ENCODE results near the gene KCNQ4. TPM values are rescaled to one million over a fixed set of nuclear protein-coding genes. Genes with fewer than 3 reads are reported as not detected.
A peak's percentile ranks its signal among the peaks of the same experiment; 100 is the strongest.

Gene KCNQ4
- total RNA-seq, 2 donors from 2014 or later: 0.45 to 1.5 TPM

- Mint-ChIP-seq H3K4me1 (peaks cover 34% of the 10 kb centered on the region), H3K36me3 (ENCODE audit: low read depth) (peaks cover 96% of the 10 kb centered on the region), H3K27me3 (no peaks in the 10 kb centered on the region), H3K4me3 (peak overlapping the region; percentile 76), H3K9me3 (no peaks in the 10 kb centered on the region), H3K27ac (peak overlapping the region; percentile 92)
- ATAC-seq (replicated peaks): peak; percentile 88
These were observed 19.6 kb upstream of the KCNQ4 start for GRCh38 chr1:40763742-40764532.

- no peaks in the 10 kb centered on the region for H3K27me3 Mint-ChIP-seq
- peaks cover 96% of the 10 kb centered on the region for H3K36me3 Mint-ChIP-seq (ENCODE audit: low read depth)
- peak overlapping the region; percentile 92 for H3K27ac Mint-ChIP-seq
- no peaks in the 10 kb centered on the region for H3K9me3 Mint-ChIP-seq
- peaks cover 31% of the 10 kb centered on the region for H3K4me1 Mint-ChIP-seq
- no peak for ATAC-seq (replicated peaks)
- peak overlapping the region; percentile 76 for H3K4me3 Mint-ChIP-seq
These were observed 18.6 kb upstream of the KCNQ4 start for GRCh38 chr1:40764981-40765380.

GRCh38 chr1:40766017-40766416 lies 17.6 kb upstream of the KCNQ4 start:
- Mint-ChIP-seq H3K36me3 (ENCODE audit: low read depth) (peaks cover 98% of the 10 kb centered on the region), H3K27ac (peak overlapping the region; percentile 25), H3K9me3 (no peaks in the 10 kb centered on the region), H3K4me1 (peaks cover 31% of the 10 kb centered on the region), H3K4me3 (no peak overlapping the region), H3K27me3 (no peaks in the 10 kb centered on the region)
- no peak for ATAC-seq (replicated peaks)

- H3K36me3 Mint-ChIP-seq (ENCODE audit: low read depth): peaks cover 98% of the 10 kb centered on the region
- H3K4me1 Mint-ChIP-seq: peaks cover 27% of the 10 kb centered on the region
- H3K4me3 Mint-ChIP-seq: no peak overlapping the region
- peak overlapping the region; percentile 25 for H3K27ac Mint-ChIP-seq
- no peaks in the 10 kb centered on the region for H3K9me3 Mint-ChIP-seq
- no peak for ATAC-seq (replicated peaks)
- no peaks in the 10 kb centered on the region for H3K27me3 Mint-ChIP-seq
These were observed 17.0 kb upstream of the KCNQ4 start for GRCh38 chr1:40766560-40766959.

GRCh38 chr1:40768146-40768990 lies 15.2 kb upstream of the KCNQ4 start:
- Mint-ChIP-seq H3K27me3 (no peaks in the 10 kb centered on the region), H3K36me3 (ENCODE audit: low read depth) (peaks cover 89% of the 10 kb centered on the region), H3K4me1 (peaks cover 17% of the 10 kb centered on the region), H3K27ac (peak overlapping the region; percentile 79), H3K4me3 (no peak overlapping the region), H3K9me3 (no peaks in the 10 kb centered on the region)
- no peak for ATAC-seq (replicated peaks)

- ATAC-seq (replicated peaks): no peak
- Mint-ChIP-seq H3K9me3 (no peaks in the 10 kb centered on the region), H3K4me1 (peaks cover 12% of the 10 kb centered on the region), H3K27ac (peak overlapping the region; percentile 79), H3K4me3 (no peak overlapping the region), H3K36me3 (ENCODE audit: low read depth) (peaks cover 74% of the 10 kb centered on the region), H3K27me3 (no peaks in the 10 kb centered on the region)
These were observed 13.8 kb upstream of the KCNQ4 start for GRCh38 chr1:40769815-40770214.

- H3K4me1 Mint-ChIP-seq: peaks cover 9% of the 10 kb centered on the region
- H3K27me3 Mint-ChIP-seq: no peaks in the 10 kb centered on the region
- H3K27ac Mint-ChIP-seq: peak overlapping the region; percentile 79
- ATAC-seq (replicated peaks): no peak
- H3K9me3 Mint-ChIP-seq: no peaks in the 10 kb centered on the region
- no peak overlapping the region for H3K4me3 Mint-ChIP-seq
- peaks cover 68% of the 10 kb centered on the region for H3K36me3 Mint-ChIP-seq (ENCODE audit: low read depth)
These were observed 13.1 kb upstream of the KCNQ4 start for GRCh38 chr1:40770296-40771070.

- Mint-ChIP-seq H3K9me3 (no peaks in the 10 kb centered on the region), H3K4me1 (peaks cover 9% of the 10 kb centered on the region), H3K36me3 (ENCODE audit: low read depth) (peaks cover 65% of the 10 kb centered on the region), H3K27ac (peak overlapping the region; percentile 58), H3K4me3 (no peak overlapping the region), H3K27me3 (no peaks in the 10 kb centered on the region)
- no peak for ATAC-seq (replicated peaks)
These were observed 11.2 kb upstream of the KCNQ4 start for GRCh38 chr1:40772146-40772955.

GRCh38 chr1:40773748-40774265 lies 9.8 kb upstream of the KCNQ4 start:
- Mint-ChIP-seq H3K4me3 (no peak overlapping the region), H3K9me3 (no peaks in the 10 kb centered on the region), H3K4me1 (peaks cover 13% of the 10 kb centered on the region), H3K27ac (peak overlapping the region; percentile 58), H3K36me3 (ENCODE audit: low read depth) (peaks cover 56% of the 10 kb centered on the region), H3K27me3 (no peaks in the 10 kb centered on the region)
- peak; percentile 37 for ATAC-seq (replicated peaks)

GRCh38 chr1:40774266-40774998 lies 9.2 kb upstream of the KCNQ4 start:
- Mint-ChIP-seq H3K36me3 (ENCODE audit: low read depth) (peaks cover 50% of the 10 kb centered on the region), H3K4me1 (peaks cover 13% of the 10 kb centered on the region), H3K27me3 (no peaks in the 10 kb centered on the region), H3K9me3 (no peaks in the 10 kb centered on the region), H3K4me3 (no peak overlapping the region), H3K27ac (peak overlapping the region; percentile 58)
- peak; percentile 79 for ATAC-seq (replicated peaks)

- Mint-ChIP-seq H3K4me1 (peaks cover 13% of the 10 kb centered on the region), H3K27me3 (peaks cover under 1% of the 10 kb centered on the region), H3K9me3 (no peaks in the 10 kb centered on the region), H3K4me3 (no peak overlapping the region), H3K36me3 (ENCODE audit: low read depth) (peaks cover 30% of the 10 kb centered on the region), H3K27ac (peak overlapping the region; percentile 28)
- no peak for ATAC-seq (replicated peaks)
These were observed 7.1 kb upstream of the KCNQ4 start for GRCh38 chr1:40776236-40777072.

GRCh38 chr1:40777224-40777970 lies 6.2 kb upstream of the KCNQ4 start:
- ATAC-seq (replicated peaks): no peak
- Mint-ChIP-seq H3K27me3 (peaks cover 9% of the 10 kb centered on the region), H3K27ac (no peak overlapping the region), H3K36me3 (ENCODE audit: low read depth) (peaks cover 22% of the 10 kb centered on the region), H3K9me3 (no peaks in the 10 kb centered on the region), H3K4me3 (no peak overlapping the region), H3K4me1 (peaks cover 13% of the 10 kb centered on the region)

Data from activated T-helper 17 cell treated with anti-CD3 and anti-CD28 coated beads, Interleukin-2, amount 50 U/mL, for 72 hours (primary cell).